CD4-positive, alpha-beta T cell treated with Interleukin-21 for 1 hour (primary cell): ENCODE measurements around the gene AKR1B15.
A peak's percentile ranks its signal among the peaks of the same experiment; 100 is the strongest.
"Not testable (repeated sequence)": the region's sequence is repeated elsewhere in the genome, so short reads cannot be mapped to it uniquely, and the experiment has no call there.

Source experiments
- DNase-seq: peaks from one replicate; pipeline ENCODE4 v3.0.0-alpha.2; 2020

Gene AKR1B15

GRCh38 chr7:134533288-134533771 lies 15.6 kb upstream of the AKR1B15 start:
- no peak for DNase-seq

DNA sequence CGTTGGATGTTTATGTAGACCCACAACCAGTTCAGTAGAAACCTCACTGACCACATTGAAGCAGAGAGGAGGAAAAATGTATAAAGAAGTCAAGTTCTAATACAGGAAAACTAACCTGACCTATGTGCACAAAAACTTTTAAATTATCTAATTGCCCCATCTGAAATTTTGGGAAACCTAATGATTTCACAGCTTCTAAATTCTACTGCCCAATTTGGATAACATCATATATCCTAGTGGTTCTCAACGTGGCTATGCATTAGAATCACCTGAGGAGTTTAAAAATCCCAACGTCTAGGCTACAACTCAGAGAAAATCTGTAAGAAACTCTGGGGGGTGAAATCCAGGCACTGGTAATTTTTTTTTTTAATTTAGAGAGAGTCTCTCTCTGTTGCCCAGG lies 14.3 kb upstream of the AKR1B15 start:
- no peak for DNase-seq

DNA sequence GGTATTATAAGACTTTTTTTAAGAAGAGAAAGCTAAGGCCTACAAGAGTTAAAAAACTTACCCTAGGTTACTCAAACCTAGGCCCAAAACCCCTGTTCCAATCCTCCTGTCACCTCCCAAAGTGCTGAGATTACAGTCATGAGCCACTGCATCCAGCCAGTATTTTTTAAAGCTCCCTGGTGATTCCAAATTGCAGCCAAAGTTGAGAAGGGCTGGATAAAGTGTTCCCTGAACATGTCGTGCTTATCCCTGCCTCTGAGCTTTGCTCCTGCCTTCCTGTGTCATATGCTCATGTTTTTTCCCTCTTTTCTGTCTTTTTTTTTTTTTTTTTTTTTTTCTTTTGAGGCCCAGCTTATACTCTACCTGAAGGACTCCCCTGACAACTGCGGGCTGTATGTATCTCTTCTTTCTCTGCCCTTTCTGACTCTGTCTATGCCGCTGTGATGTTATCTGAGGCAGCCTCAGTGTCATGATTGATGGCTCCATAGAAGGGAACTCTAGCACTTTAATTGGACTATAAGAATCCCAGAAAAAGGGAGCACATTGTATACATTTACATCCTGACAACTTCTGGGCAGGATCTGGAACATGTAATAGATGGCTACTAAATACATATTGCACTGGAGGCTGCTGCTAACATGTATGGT lies 13.5 kb upstream of the AKR1B15 start:
- DNase-seq, result no peak

GRCh38 chr7:134535919-134536299 lies 13.0 kb upstream of the AKR1B15 start:
- no peak for DNase-seq

GRCh38 chr7:134536558-134536957 lies 12.4 kb upstream of the AKR1B15 start:
- not testable (repeated sequence) for DNase-seq

- not testable (repeated sequence) for DNase-seq
Measured at GRCh38 chr7:134537273-134537781, 11.6 kb upstream of the AKR1B15 start.

DNA sequence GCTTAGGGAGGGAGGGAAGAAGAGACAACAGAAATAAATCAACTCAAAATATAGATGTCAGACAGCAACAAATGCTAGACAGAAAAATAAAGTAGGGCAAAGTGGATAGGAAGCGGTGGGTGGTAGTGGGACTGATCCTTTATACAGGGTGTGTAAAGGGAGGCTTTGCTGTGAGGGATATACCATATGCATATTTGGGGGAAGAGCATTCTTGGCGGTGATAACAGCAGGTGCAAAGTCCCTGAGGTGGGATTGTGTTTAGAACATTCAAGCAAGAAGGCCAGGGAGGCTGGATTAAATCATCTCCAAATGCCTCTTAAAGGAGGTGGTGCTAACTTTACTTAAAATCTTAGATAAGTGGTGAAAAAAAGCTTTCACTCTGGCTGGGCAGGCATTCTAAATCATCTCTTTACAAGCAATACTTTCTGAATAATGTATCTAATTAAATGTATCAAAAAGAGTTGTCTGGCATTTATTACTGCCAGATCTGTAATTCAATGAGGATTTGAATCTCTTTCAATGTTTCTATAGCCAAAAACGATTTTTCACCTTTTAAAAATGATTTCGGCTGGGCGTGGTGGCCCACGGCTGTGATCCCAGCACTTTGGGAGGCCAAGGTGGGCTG lies 9.4 kb upstream of the AKR1B15 start:
- DNase-seq, result no peak

- not testable (repeated sequence) for DNase-seq
Measured at GRCh38 chr7:134541501-134542194, 7.3 kb upstream of the AKR1B15 start.

GRCh38 chr7:134542195-134542771 lies 6.6 kb upstream of the AKR1B15 start:
- no peak for DNase-seq

DNA sequence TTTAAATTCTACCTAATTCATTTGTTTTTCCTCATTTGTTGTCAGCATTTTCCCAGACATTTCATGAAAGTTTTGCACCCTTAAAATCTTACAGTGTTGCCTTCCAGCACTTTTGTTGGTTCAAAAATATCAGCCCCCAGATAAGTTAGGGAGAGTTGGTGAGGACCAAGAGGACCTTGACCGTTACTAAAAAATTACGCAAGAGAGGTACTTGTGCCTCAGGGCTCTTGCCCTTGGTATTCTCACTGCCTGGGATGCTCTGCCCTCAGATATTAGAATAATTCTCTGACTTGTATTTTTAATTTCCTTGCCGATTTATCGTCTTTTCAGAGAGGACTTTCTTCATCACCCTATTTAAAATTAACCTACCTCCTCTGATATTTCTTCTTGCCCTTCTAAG lies 3.5 kb upstream of the AKR1B15 start:
- no peak for DNase-seq

DNA sequence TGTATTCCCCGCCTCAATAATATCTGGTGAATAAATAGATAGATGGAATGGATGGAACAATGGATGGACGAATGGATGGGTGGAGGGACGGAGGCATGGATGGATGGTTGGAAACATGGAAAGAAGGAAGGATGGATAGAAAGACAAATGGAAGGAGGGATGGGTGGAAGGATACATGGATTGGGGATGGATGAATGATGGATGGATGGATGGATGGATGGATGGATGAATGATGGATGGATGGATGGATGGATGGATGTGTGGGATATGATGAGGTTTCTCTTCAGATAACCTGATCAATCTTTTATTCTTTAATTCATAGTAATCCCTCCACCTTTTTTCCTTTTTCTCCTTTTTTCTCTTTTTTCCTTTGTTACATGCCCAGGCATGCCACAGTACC lies 3.0 kb upstream of the AKR1B15 start:
- no peak for DNase-seq

DNA sequence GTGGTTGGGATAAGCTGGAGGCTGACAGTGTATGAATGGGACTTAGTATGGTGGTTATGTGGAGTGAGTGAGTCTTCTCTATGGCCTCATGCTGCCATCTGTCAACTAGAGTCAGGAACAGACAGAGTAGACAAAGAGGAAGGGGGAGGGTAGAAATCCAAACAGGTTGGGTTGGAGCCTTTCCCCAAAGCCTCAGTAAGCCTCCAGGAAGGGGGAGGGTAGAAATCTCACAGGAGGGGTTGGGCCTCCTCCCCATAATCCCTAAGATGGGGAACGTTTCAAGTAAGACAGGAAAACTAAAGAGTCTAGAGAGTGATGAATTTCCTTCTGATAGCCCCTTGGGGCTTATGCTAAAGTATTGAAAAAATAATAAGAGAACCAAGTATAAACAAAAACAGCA lies 2.0 kb upstream of the AKR1B15 start:
- DNase-seq, result no peak

DNA sequence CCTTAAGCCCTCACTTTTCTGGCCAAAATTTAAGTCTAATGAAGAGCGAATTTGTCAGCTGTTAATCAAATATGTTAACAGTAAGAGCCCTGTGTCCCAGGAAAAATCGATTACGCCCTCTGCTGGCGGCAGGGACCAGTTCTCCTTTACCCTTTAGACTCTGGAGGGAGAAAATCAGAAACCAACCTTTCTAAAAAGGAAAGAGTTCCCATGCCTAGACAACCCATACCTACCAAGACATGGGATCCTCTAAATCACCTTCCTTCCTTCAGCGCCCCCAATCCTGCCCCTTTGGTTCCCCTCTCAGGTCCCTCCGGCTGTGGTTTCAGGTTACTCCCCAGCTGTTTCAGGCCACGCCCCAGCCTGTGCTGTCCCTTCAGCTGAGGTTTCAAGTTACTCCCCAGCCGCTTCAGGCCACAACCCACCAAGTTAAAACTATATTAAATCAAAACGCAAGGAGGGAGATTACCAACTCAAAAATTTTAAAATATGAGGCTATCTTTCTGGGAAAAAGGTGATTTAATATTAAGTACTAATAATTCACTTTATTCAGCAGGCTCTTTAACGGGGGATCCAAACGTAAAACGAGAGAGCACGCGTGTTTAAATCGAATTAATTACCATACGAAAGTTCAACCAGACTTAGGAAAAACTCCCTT lies 1.4 kb upstream of the AKR1B15 start:
- peak; percentile 60 for DNase-seq

DNA sequence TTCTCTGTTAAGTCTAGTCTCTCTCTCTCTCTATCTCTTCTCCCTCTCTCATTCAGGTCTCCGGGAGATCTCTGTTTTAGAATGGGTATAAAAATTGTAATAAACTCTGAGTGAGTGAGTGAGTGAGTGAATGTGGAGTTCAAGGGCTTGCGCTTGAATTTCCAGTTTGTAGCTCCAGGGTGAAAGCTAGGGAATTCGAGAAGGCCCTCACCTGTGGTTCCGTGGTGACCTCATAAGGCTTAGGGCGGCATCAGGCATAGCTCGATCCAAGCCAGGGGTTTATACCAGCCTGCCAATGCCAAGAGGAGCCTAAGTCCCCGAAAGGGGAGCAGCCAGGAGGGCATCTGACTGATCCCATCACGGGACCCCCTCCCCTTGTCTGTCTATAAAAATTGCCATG lies 456 bp downstream of the AKR1B15 start:
- no peak for DNase-seq

GRCh38 chr7:134552105-134552504 lies 3.2 kb downstream of the AKR1B15 start:
- no peak for DNase-seq

DNA sequence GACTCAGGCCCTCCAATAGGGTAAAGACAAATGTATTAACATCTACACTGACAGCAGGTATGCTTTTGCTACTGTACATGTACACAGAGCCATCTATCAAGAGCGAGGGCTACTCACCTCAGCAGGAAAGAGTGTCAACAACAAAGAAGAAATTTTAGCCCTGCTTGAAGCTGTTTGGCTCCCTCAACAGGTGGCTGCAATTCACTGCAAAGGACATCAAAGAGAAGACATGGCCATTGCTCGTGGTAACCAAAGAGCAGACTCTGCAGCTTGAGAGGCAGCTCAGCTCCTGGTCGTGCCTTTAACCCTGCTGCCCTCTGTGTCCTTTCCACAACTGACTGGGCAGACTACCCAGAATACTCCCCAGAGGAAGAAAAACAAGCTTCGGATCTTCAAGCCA lies 5.1 kb downstream of the AKR1B15 start:
- DNase-seq, result no peak

DNA sequence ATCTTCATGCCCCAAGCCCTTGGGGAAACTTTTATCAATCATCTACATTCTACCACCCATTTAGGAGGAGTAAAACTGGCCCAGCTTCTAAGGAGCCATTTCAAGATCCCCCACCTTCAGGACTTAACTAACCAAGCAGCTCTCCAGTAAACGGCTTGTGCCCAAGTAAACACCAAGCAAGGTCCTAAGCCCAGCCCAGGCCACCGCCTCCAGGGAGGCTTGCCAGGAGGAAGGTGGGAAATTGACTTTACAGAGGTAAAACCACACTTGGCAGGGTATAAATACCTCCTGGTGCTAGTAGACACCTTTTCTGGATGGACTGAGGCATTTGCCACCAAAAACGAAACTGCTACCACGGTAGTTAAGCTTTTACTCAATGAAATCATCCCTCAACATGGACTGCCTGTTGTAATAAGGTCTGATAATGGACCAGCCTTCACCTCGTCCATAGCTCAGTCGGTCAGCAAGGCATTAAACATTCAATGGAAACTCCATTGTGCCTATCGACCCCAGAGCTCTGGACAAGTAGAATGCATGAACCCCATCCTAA lies 5.6 kb downstream of the AKR1B15 start:
- no peak for DNase-seq

DNA sequence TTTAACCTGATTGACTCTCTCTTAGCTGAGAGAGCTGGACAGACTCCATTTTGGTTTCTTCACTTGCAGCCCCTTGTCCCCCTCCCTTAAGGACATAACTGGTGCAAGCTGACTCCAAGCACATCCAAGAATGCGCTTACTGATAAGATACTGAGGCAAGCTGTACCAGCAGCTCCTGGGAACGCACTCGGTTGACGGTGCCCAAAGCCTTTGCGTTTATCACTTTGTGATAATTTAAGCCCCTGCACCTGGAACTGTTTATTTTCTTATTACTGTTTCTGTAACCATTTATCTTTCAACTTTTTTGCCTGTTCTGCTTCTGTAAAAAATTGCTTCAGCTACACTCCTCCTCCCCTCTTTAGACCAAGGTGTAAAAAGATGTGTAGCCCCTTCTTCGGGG lies 8.5 kb downstream of the AKR1B15 start:
- no peak for DNase-seq

DNA sequence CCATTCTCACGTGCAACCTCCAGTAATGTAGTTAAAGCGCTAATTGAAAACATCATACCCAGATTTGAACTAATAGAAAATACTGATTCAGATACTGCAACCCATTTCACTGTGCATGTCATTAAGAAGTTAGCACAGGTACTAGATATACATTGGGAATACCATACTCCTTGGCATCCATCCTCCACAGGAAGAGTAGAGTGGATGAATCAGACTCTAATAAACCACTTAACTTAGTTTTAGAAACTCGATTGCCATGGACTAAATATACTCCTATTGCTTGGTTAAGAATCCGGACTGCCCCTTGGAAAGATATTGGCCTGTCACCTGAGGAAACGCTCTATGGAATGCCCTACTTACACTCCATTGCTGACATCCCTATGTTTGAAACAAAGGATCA lies 9.5 kb downstream of the AKR1B15 start:
- no peak for DNase-seq

GRCh38 chr7:134561616-134562015 lies 12.7 kb downstream of the AKR1B15 start:
- DNase-seq, result not testable (repeated sequence)

GRCh38 chr7:134562136-134562535 lies 13.2 kb downstream of the AKR1B15 start:
- DNase-seq, result peak; percentile 5

DNA sequence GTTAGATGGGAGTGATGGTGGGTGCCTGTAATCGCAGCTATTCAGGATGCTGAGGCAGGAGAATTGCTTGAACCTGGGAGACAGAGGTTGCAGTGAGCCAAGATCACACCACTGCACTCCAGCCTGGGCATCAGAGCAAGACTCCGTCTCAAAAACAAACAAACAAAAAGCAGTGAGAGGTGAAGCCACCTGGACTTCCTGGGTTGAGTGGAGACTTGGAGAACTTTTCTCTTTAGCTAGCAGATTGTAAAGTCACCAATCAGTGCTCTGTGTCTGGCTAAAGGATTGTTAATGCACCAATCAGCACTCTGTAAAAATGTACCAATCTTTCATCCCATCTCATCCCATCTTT lies 14.5 kb downstream of the AKR1B15 start:
- DNase-seq, result not testable (repeated sequence)

GRCh38 chr7:134565643-134566136 lies 16.8 kb downstream of the AKR1B15 start:
- DNase-seq, result no peak
